Adrenal gland (tissue), 12 donors: ENCODE measurements around the gene DOCK6. TPM values are rescaled to one million over a fixed set of nuclear protein-coding genes. Genes with fewer than 3 reads are reported as not detected.

ENCODE experiments used
- DNase-seq, 7 donors: peaks; one replicate each; pipeline ENCODE4 v3.0.0-alpha.2; 2019 to 2020
- H3K27ac ChIP-seq, 5 donors: fragments of 200-600 bp; sonication (generic) in 4 of 5; 1 replicate in 3 of 5; 2 replicates in 2 of 5; pipeline versions ENCODE4 v1.5.1 to v1.8.0; 2016 to 2020; ENCODE audit warnings: mild to moderate bottlenecking in 1 of 5
- H3K27me3 ChIP-seq: fragments of 200-600 bp; 2 replicates; pipeline ENCODE4 v1.8.0; 2021
- H3K36me3 ChIP-seq, 2 donors: fragments of 200-600 bp; replicated peaks in 1 of 2; 1 replicate in 1 of 2; 2 replicates in 1 of 2; pipeline versions ENCODE4 v1.5.1 to v1.8.0; 2018 to 2022
- H3K4me1 ChIP-seq, 2 donors: fragments of 200-600 bp; replicated peaks in 1 of 2; 1 replicate in 1 of 2; 2 replicates in 1 of 2; pipeline versions ENCODE4 v1.5.1 to v1.8.0; 2018 to 2021
- H3K4me3 ChIP-seq, 4 donors: fragments of 200-600 bp; sonication (generic) in 3 of 4; one replicate each; pipeline ENCODE4 v1.5.1; 2016 to 2018
- H3K9me3 ChIP-seq, 3 donors: fragments of 200-600 bp; sonication (generic) in 1 of 3; replicated peaks in 1 of 3; 1 replicate in 2 of 3; 2 replicates in 1 of 3; pipeline versions ENCODE4 v1.5.1 to v1.8.0; 2016 to 2021
- CTCF ChIP-seq, 6 experiments: fragments of 450-650 bp in 4 of 6; fragments of 200-600 bp in 2 of 6; sonication (generic) in 1 of 6; IDR thresholded peaks; 1 replicate in 5 of 6; 2 replicates in 1 of 6; pipeline versions ENCODE4 v1.5.1 to v1.8.0; 2016 to 2021; ENCODE audit warnings: antibody characterized with exemption in 6 of 6, mild to moderate bottlenecking in 2 of 6, moderate library complexity in 1 of 6
- POLR2A ChIP-seq, 2 donors: fragments of 450-650 bp; IDR thresholded peaks; one replicate each; pipeline ENCODE4 v1.6.1; 2017; ENCODE audit warnings: antibody characterized with exemption in 2 of 2, mild to moderate bottlenecking in 2 of 2, moderate library complexity in 1 of 2
- WGBS, 4 donors: extraction: QIAGEN DNeasy Blood & Tissue Kit in 2 of 4; methylation state at CpG; one replicate each; pipeline versions ENCODE4 v1.1.5 to v1.1.7; 2013 to 2017; 5-methylcytosine and 5-hydroxymethylcytosine counted together
- intact Hi-C, 2 donors: fragments of 100-400 bp; cut with DNase I; formaldehyde crosslinking; loops; one replicate each; pipeline versions ENCODE4 v1.14.1 to v1.15.0; 2022 to 2023
- polyA plus RNA-seq, 3 donors: library from polyadenylated mRNA; stranded (reverse); fragments of 200-250 nt in 2 of 3; fragments of 350-450 nt in 1 of 3; fragmentation: Illumina TruSeq in 1 of 3; extraction: RNeasy Lipid Tissue Mini Kit (QIAGEN cat#74804) in 1 of 3; gene quantifications; one replicate each; pipeline ENCODE4 v1.2.3, GENCODE V29; 2013 to 2014
- total RNA-seq, 9 donors: library from RNA; depleted of rRNA in 4 of 9; stranded (reverse); fragments of >200 nt in 4 of 9; fragments of 120-200 nt in 1 of 9; fragmentation: NEBNext Ultra II Directional in 1 of 9; extraction: Animal tissue kit (Norgen Biotek cat#: 25700) in 1 of 9; gene quantifications; one replicate each; pipeline versions ENCODE4 v1.1.0 to v1.2.4, GENCODE V29; 2013 to 2023
- donor health status: healthy with polysubstance abuse.
- donor health status: Bipolar disorder and iron deficiency.
- donor health status: DM: yes; HTN: yes; CAD: no.
- donor health status: DM: no; HTN: no; CAD: no.
- donor health status: DM: no; HTN: no; CAD: no.
- donor health status: DM: yes; HTN: yes; CAD: no.

DOCK6 gene
- total and polyA plus RNA-seq, 12 donors = 4.5 to 152 (median 38.3) TPM

DNA sequence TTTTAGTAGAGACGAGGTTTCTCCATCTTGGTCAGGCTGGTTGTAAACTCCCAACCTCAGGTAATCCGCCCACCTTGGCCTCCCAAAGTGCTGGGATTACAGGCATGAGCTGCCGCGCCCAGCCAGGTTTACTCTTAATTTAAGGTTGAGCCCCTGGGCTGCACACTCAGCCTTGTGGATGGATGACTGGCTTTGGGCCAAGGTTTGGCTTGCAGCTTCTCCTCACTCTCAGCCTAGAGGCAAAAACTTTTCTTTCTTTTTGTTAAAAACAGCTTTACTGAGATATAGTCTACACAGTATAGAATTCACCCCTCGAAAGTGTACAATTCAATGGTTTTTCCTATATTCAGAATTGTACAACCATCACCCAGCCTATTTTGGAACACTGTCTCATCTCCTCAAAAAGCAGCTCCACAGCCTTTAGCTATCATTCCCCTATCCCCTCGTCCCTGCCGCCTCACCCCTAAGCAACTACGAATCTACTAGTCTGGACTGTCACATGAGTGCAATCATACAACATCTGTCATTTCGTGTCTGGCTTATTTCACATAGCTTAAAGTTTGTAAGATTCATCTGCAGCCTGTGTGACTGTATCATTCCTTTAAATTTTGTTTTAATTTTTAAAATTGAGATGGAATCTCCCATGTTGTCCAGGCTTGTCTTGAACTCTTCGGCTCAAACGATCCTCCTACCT lies 19.2 kb upstream of the DOCK6 start:
- TF ChIP-seq POLR2A (IDR thresholded peaks at IDR 0.05) (no peak), CTCF (IDR thresholded peaks at IDR 0.05) (no peak)
- 56 to 69% (median 60%) methylated on average over 8 to 11 of the region's 11 CpGs for WGBS, 4 donors
- intact Hi-C loops = no loop called here
- Histone ChIP-seq H3K9me3 (no peaks in the 10 kb centered on the region), H3K4me1 (peaks cover 0 to 7% of the 10 kb centered on the region in 2 donors), H3K36me3 (no peaks in the 10 kb centered on the region), H3K27ac (no peak overlapping the region), H3K27me3 (no peaks in the 10 kb centered on the region), H3K4me3 (no peak overlapping the region)
- DNase-seq = no peak

GRCh38 chr19:11279505-11280236 lies 17.3 kb upstream of the DOCK6 start:
- TF ChIP-seq POLR2A (IDR thresholded peaks at IDR 0.05) (no peak), CTCF (IDR thresholded peaks at IDR 0.05) (no peak)
- Histone ChIP-seq H3K27me3 (no peaks in the 10 kb centered on the region), H3K9me3 (no peaks in the 10 kb centered on the region), H3K36me3 (no peaks in the 10 kb centered on the region), H3K4me1 (peaks cover 0 to 7% of the 10 kb centered on the region in 2 donors), H3K27ac (no peak overlapping the region), H3K4me3 (no peak overlapping the region)
- intact Hi-C loops = no loop called here
- no peak for DNase-seq
- 54 to 69% (median 64%) methylated on average over 5 of the region's 5 CpGs for WGBS, 4 donors

GRCh38 chr19:11278670-11279069 lies 16.3 kb upstream of the DOCK6 start:
- peak in 1 of 7 donors; percentile 32 for DNase-seq
- no peaks in the 10 kb centered on the region for H3K9me3 ChIP-seq
- WGBS, 4 donors = 19 to 27% (median 26%) methylated on average over 6 of the region's 6 CpGs
- TF ChIP-seq POLR2A (IDR thresholded peaks at IDR 0.05) (no peak), CTCF (IDR thresholded peaks at IDR 0.05) (no peak)
- H3K4me3 ChIP-seq = no peak overlapping the region
- peak overlapping the region in 1 of 5 donors; percentile 6 for H3K27ac ChIP-seq
- H3K36me3 ChIP-seq = no peaks in the 10 kb centered on the region
- intact Hi-C loops = no loop called here
- H3K27me3 ChIP-seq = no peaks in the 10 kb centered on the region
- H3K4me1 ChIP-seq = peaks cover 0 to 7% of the 10 kb centered on the region in 2 donors

GRCh38 chr19:11274533-11275086 lies 12.3 kb upstream of the DOCK6 start:
- no peak for DNase-seq
- TF ChIP-seq POLR2A (IDR thresholded peaks at IDR 0.05) = no peak
- no peak for TF ChIP-seq CTCF (IDR thresholded peaks at IDR 0.05)
- intact Hi-C loops = no loop called here
- Histone ChIP-seq H3K27me3 (no peaks in the 10 kb centered on the region), H3K36me3 (no peaks in the 10 kb centered on the region), H3K4me3 (no peak overlapping the region), H3K4me1 (peaks cover 0 to 6% of the 10 kb centered on the region in 2 donors), H3K9me3 (no peaks in the 10 kb centered on the region), H3K27ac (no peak overlapping the region)
- WGBS, 4 donors = 70 to 81% (median 72%) methylated on average over 4 of the region's 4 CpGs
